Sigmoid colon (tissue), 7 donors: ENCODE results near the gene BLTP1. TPM values are rescaled to one million over a fixed set of nuclear protein-coding genes. Genes with fewer than 3 reads are reported as not detected.
"Not testable (repeated sequence)": the region's sequence is repeated elsewhere in the genome, so short reads cannot be mapped to it uniquely, and the experiment has no call there.

Experiments used
- DNase-seq: peaks from one replicate; pipeline ENCODE4 v3.0.0-alpha.2; 2019
- H3K27ac ChIP-seq, 4 donors: fragments of 200-600 bp; sonication (generic); one replicate each; pipeline ENCODE4 v1.5.1; 2016 to 2019; ENCODE audit warnings: mild to moderate bottlenecking in 1 of 4
- H3K27me3 ChIP-seq, 3 donors: fragments of 200-600 bp; sonication (generic); one replicate each; pipeline ENCODE4 v1.5.1; 2019; ENCODE audit warnings: mild to moderate bottlenecking in 1 of 3
- H3K36me3 ChIP-seq, 4 donors: fragments of 200-600 bp; sonication (generic); one replicate each; pipeline ENCODE4 v1.5.1; 2016 to 2019
- H3K4me1 ChIP-seq, 4 donors: fragments of 200-600 bp; sonication (generic); one replicate each; pipeline ENCODE4 v1.5.1; 2017 to 2019
- H3K4me3 ChIP-seq, 4 donors: fragments of 200-600 bp; sonication (generic); one replicate each; pipeline ENCODE4 v1.5.1; 2017 to 2019; ENCODE audit warnings: mild to moderate bottlenecking in 2 of 4, moderate library complexity in 1 of 4
- H3K9me3 ChIP-seq, 4 donors: fragments of 200-600 bp in 3 of 4; sonication (generic) in 3 of 4; one replicate each; pipeline versions ENCODE4 v1.5.1 to v1.6.1; 2013 to 2019
- CTCF ChIP-seq, 4 experiments: fragments of 450-650 bp in 3 of 4; fragments of 200-600 bp in 1 of 4; IDR thresholded peaks; one replicate each; pipeline ENCODE4 v1.5.1; 2016 to 2019; ENCODE audit warnings: antibody characterized with exemption in 4 of 4, mild to moderate bottlenecking in 3 of 4, moderate library complexity in 2 of 4
- EP300 ChIP-seq, 4 donors: sonication (generic); formaldehyde crosslinking; IDR thresholded peaks; one replicate each; pipeline ENCODE4 v1.6.1; 2017; ENCODE audit warnings: antibody characterized with exemption in 4 of 4
- POLR2A ChIP-seq, 2 donors: fragments of 450-650 bp; IDR thresholded peaks; one replicate each; pipeline ENCODE4 v1.6.1; 2016; ENCODE audit warnings: antibody characterized with exemption in 2 of 2, mild to moderate bottlenecking in 2 of 2, moderate library complexity in 2 of 2
- POLR2AphosphoS5 ChIP-seq, 4 donors: sonication (generic); formaldehyde crosslinking; IDR thresholded peaks; one replicate each; pipeline ENCODE4 v1.6.1; 2017; ENCODE audit warnings: antibody characterized with exemption in 4 of 4
- WGBS, 2 donors: extraction: QIAGEN DNeasy Blood & Tissue Kit; methylation state at CpG; one replicate each; pipeline ENCODE4 v1.1.7; 2013; 5-methylcytosine and 5-hydroxymethylcytosine counted together
- intact Hi-C: fragments of 100-400 bp; cut with DNase I; formaldehyde crosslinking; loops from one replicate; pipeline ENCODE4 v1.15.1; 2023
- polyA plus RNA-seq, 3 donors: library from polyadenylated mRNA; stranded (reverse); fragments of 200-250 nt; gene quantifications; one replicate each; pipeline ENCODE4 v1.2.3, GENCODE V29; 2013
- total RNA-seq, 4 donors: library from RNA; depleted of rRNA; stranded (reverse); fragments of >200 nt; gene quantifications; one replicate each; pipeline ENCODE4 v1.1.0, GENCODE V29; 2016
- donor health status: healthy with polysubstance abuse.
- donor health status: Bipolar disorder and iron deficiency.
- donor health status: healthy.

BLTP1 gene
- total RNA-seq = 100 to 1,000 TPM in 1 of 4 donors, 10 to 100 TPM in 3; 75.8 to 120 (median 85.1) TPM
- 10 to 100 TPM in 1 of 3 donors, 1 to 10 TPM in 2; 4.4 to 24.1 (median 6.0) TPM for polyA plus RNA-seq

GRCh38 chr4:122151982-122152710 lies at the start of gene BLTP1:
TSS of gene BLTP1 (plus strand) at chr4:122152331. CDS start at chr4:122170648, 18,317 bp downstream.
- intact Hi-C loops = loop anchor here (5.0 kb wide), 2 partner anchors 200 to 285 kb away; partner anchors contain the start of gene TRPC3
- Histone ChIP-seq H3K36me3 (peaks cover 0 to 14% (median 0%) of the 10 kb centered on the region in 4 donors), H3K27me3 (no peaks in the 10 kb centered on the region), H3K27ac (peak within 1 kb of the TSS; percentile 90 to 95 (median 92)), H3K4me3 (peak within 1 kb of the TSS; percentile 77 to 96 (median 84)), H3K9me3 (no peaks in the 10 kb centered on the region), H3K4me1 (peaks cover 0 to 28% (median 17%) of the 10 kb centered on the region in 4 donors)
- peak; percentile 71 to 87 (median 82) for TF ChIP-seq POLR2AphosphoS5 (IDR thresholded peaks at IDR 0.05)
- peak in 1 of 4 donors; percentile 32 for TF ChIP-seq EP300 (IDR thresholded peaks at IDR 0.05)
- peak; percentile 26 to 62 for TF ChIP-seq POLR2A (IDR thresholded peaks at IDR 0.05)
- no peak for TF ChIP-seq CTCF (IDR thresholded peaks at IDR 0.05)
- 0% methylated on average over 53 of the region's 53 CpGs for WGBS, 2 donors
- peak; percentile 92 for DNase-seq

- DNase-seq = no peak
- TF ChIP-seq EP300 (IDR thresholded peaks at IDR 0.05) (no peak), POLR2AphosphoS5 (IDR thresholded peaks at IDR 0.05) (no peak), CTCF (IDR thresholded peaks at IDR 0.05) (no peak), POLR2A (IDR thresholded peaks at IDR 0.05) (no peak)
- intact Hi-C loops = no loop called here
- no peaks in the 10 kb centered on the region for H3K27me3 ChIP-seq
- no peaks in the 10 kb centered on the region for H3K36me3 ChIP-seq
- H3K4me1 ChIP-seq = no peaks in the 10 kb centered on the region
- no peak overlapping the region for H3K4me3 ChIP-seq
- H3K27ac ChIP-seq = no peak overlapping the region
- H3K9me3 ChIP-seq = no peaks in the 10 kb centered on the region
Measured at GRCh38 chr4:122104184-122104583, 47.9 kb upstream of the BLTP1 start.

GRCh38 chr4:122107680-122108079 lies 44.5 kb upstream of the BLTP1 start:
- Histone ChIP-seq H3K36me3 (no peaks in the 10 kb centered on the region), H3K4me1 (no peaks in the 10 kb centered on the region), H3K4me3 (no peak overlapping the region), H3K27ac (no peak overlapping the region), H3K27me3 (no peaks in the 10 kb centered on the region), H3K9me3 (no peaks in the 10 kb centered on the region)
- no peak for TF ChIP-seq CTCF (IDR thresholded peaks at IDR 0.05)
- TF ChIP-seq POLR2A (IDR thresholded peaks at IDR 0.05) = no peak
- TF ChIP-seq EP300 (IDR thresholded peaks at IDR 0.05) = no peak
- TF ChIP-seq POLR2AphosphoS5 (IDR thresholded peaks at IDR 0.05) = no peak
- DNase-seq = no peak
- intact Hi-C loops = no loop called here
- WGBS, 2 donors = 70 to 71% methylated on average over 2 of the region's 2 CpGs

- H3K9me3 ChIP-seq, DNase-seq, H3K27ac ChIP-seq, H3K36me3 ChIP-seq, H3K4me1 ChIP-seq, H3K4me3 ChIP-seq, H3K27me3 ChIP-seq, intact Hi-C loops: not testable (repeated sequence)
- WGBS, 2 donors = 78 to 85% methylated on average over 14 of the region's 14 CpGs
Measured at GRCh38 chr4:122110304-122110703, 41.8 kb upstream of the BLTP1 start.

GRCh38 chr4:122117743-122118142 lies 34.4 kb upstream of the BLTP1 start:
- intact Hi-C loops = no loop called here
- WGBS, 2 donors = 93 to 95% methylated on average over 1 of the region's 1 CpG
- no peak overlapping the region for H3K4me3 ChIP-seq
- no peaks in the 10 kb centered on the region for H3K4me1 ChIP-seq
- H3K9me3 ChIP-seq = no peaks in the 10 kb centered on the region
- no peaks in the 10 kb centered on the region for H3K36me3 ChIP-seq
- DNase-seq = no peak
- no peaks in the 10 kb centered on the region for H3K27me3 ChIP-seq
- TF ChIP-seq POLR2AphosphoS5 (IDR thresholded peaks at IDR 0.05) (no peak), CTCF (IDR thresholded peaks at IDR 0.05) (no peak), EP300 (IDR thresholded peaks at IDR 0.05) (no peak), POLR2A (IDR thresholded peaks at IDR 0.05) (no peak)
- no peak overlapping the region for H3K27ac ChIP-seq
